GM18868 (cell line): ENCODE data around the gene PAX4.
"Not testable (repeated sequence)": the region's sequence is repeated elsewhere in the genome, so short reads cannot be mapped to it uniquely, and the experiment has no call there.

Source experiments
- ATAC-seq: cut with Tn5 transposase; IDR thresholded peaks from one replicate; pipeline ENCODE4 v1.9.1; 2021; ENCODE audit warnings: mild to moderate bottlenecking, moderate library complexity; ENCODE audit not compliant: unreplicated experiment

The PAX4 gene

GRCh38 chr7:127588019-127588696, 29.8 kb downstream of the PAX4 start, which contains the start of gene ARF5:
TSS of gene ARF5 (plus strand) at chr7:127588411. CDS start at chr7:127588499, 88 bp downstream.
- ATAC-seq: peak; percentile 76

DNA sequence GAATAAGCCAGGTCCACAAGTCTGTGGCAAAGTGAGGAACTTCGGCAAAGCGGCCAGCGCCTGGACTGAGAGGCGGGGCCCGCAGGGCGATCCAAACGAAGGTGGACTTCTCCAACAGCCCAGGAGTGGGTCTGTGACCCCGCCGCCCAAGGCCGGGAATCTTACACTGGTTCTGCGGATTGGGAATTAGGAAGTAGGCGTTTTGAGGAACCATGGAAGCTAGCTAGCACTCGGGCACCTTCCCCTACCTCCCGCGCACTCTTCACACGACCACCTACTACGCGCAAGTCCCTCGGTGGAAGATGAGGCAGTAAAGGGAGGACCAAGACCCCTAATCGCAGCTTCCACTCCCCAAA, 30.3 kb downstream of the PAX4 start:
- ATAC-seq: no peak

DNA sequence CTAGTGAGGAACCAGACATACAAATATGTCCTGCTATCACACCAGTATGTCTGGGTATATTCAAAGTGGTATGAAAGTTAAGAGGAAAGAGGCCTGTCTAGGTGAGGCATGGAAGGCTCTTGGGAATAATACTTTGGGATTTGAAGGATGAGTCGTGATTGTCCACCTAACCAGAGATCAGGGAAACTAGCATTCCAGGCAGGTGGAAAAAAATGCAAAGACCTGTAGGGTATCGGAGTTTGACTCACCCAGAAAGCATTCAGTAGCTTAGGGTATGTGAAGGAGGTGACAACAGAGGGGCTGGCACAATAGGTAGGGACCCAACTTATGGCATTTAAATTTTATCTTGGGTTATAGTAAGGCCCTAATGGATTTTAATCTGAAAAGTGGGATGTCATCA, 31.6 kb downstream of the PAX4 start:
- ATAC-seq: no peak

GRCh38 chr7:127585044-127585953, 32.6 kb downstream of the PAX4 start, which contains the start of gene GCC1:
TSS of gene GCC1 (minus strand) at chr7:127585596. CDS start at chr7:127585182, 414 bp downstream.
- peak; percentile 84 for ATAC-seq

- no peak for ATAC-seq
These were observed 33.3 kb downstream of the PAX4 start for GRCh38 chr7:127584648-127585043.

DNA sequence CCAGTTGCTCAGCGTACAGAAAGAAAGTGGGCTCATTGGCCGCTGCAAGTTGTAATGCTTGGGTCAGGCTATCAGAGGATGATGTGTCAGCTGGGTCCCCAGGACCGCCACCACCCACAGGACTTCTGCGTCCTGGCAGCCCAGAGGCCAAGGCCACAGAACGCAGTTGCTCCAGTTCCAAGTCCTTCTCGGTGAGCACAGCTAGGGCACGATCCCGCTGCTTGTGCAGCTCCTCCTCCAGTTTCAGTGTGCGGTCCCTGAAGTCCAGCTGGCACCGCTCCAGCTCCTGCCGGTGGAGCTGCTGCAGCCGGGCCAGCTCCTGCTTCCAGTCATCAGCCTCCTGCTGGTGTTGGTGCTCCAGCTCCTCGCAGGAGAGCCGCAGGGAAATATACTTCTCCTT, 35.6 kb downstream of the PAX4 start:
- no peak for ATAC-seq

GRCh38 chr7:127581716-127582115, 36.2 kb downstream of the PAX4 start:
- ATAC-seq: no peak

DNA sequence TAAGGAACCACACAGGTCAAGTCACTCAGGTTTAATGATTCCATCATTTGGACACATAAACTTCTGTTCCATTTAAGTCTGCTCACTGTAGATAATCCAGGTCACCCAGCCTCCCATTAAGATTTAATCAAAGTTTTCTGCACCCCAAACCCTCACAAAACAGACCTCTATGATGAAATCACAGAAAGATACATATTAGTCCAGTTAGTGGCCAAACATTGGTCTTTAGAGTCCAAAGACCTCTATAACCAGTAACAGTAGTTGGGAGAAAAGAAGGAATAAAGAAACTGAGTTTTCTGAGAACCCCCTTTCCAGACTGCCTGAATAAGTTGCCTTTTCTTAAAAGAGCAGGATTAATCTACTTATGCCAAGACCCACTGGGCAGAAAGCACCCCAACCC, 37.3 kb downstream of the PAX4 start:
- no peak for ATAC-seq

GRCh38 chr7:127578711-127579275, 39.1 kb downstream of the PAX4 start:
- ATAC-seq: no peak

- ATAC-seq: no peak
These were observed 39.8 kb downstream of the PAX4 start for GRCh38 chr7:127578036-127578684.

DNA sequence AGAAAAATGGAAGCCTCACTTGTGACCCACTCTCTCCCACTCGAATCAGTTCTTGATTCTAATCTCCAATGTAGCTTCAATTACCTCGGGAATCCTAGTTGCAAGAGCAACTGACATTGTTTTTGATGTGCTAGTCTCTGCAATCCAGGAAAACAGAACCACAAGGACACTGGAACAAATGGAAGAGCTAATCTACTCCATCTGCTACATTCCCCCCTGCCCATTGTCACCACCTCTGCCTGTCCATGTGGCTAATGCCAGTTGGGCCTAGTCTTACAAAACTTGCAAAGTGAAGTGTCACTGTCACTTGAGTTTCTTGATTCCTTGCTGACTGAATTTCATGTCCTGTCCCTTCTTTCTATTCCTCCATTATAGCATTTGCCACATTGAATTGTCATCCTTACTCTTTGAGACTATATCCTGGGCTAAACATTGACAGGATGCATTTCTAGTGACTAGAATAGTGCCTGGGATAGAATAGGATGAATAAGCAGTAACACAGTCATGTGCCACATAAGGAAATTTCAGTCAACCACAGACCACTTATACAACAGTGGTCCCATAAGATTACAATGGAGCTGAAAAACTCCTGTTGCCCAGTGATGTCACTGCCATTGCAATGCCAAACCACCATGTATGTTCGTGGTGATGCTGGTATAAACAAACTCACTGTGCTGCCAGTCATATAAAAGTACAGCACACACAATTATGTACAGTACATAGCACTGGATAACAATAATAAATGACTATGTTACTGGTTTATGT, 46.0 kb downstream of the PAX4 start:
- ATAC-seq: no peak

DNA sequence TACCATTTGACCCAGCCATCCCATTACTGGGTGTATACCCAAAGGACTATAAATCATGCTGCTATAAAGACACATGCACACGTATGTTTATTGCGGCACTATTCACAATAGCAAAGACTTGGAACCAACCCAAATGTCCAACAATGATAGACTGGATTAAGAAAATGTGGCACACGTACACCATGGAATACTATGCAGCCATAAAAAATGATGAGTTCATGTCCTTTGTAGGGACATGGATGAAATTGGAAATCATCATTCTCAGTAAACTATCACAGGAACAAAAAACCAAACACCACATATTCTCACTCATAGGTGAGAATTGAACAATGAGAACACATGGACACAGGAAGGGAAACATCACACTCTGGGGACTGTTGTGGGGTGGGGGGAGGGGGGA, 49.9 kb downstream of the PAX4 start:
- not testable (repeated sequence) for ATAC-seq

- no peak for ATAC-seq
These were observed 51.7 kb downstream of the PAX4 start for GRCh38 chr7:127566242-127566641.
